ENCODE data around the gene TUBGCP3.

- TF ChIP-seq, protein P1, sequence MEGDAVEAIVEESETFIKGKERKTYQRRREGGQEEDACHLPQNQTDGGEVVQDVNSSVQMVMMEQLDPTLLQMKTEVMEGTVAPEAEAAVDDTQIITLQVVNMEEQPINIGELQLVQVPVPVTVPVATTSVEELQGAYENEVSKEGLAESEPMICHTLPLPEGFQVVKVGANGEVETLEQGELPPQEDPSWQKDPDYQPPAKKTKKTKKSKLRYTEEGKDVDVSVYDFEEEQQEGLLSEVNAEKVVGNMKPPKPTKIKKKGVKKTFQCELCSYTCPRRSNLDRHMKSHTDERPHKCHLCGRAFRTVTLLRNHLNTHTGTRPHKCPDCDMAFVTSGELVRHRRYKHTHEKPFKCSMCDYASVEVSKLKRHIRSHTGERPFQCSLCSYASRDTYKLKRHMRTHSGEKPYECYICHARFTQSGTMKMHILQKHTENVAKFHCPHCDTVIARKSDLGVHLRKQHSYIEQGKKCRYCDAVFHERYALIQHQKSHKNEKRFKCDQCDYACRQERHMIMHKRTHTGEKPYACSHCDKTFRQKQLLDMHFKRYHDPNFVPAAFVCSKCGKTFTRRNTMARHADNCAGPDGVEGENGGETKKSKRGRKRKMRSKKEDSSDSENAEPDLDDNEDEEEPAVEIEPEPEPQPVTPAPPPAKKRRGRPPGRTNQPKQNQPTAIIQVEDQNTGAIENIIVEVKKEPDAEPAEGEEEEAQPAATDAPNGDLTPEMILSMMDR (conservative IDR thresholded peaks at IDR 0.05; ENCODE audit: low read length) = peak; percentile 79
- no peak for TF ChIP-seq EZH2phosphoT487 (IDR thresholded peaks at IDR 0.05; ENCODE audit: borderline replicate concordance, low read depth, low read length)
These were observed 18.4 kb upstream of the TUBGCP3 start for GRCh38 chr13:112606109-112607001.

Data from OCI-LY7 (cell line).